PC-3 (cell line): Measurements from ENCODE around the gene DNAJC25. TPM values are rescaled to one million over a fixed set of nuclear protein-coding genes. Genes with fewer than 3 reads are reported as not detected.

ENCODE experiments used
- ATAC-seq: fragments of 200-7000 bp; cut with Tn5 transposase; 2 replicates; pipeline ENCODE4 v1.9.1; 2020; ENCODE audit warnings: mild to moderate bottlenecking, moderate library complexity
- BruUV-seq: library from RNA; stranded (reverse); fragments of 400-500 nt; replicated peaks from 2 replicates; lab custom pipeline; 2021; lab: Mats Ljungman, UMichigan
- CTCF ChIA-PET: fragments of 300-600 bp; sonication (Branson Sonifier 250); formaldehyde crosslinking; loops from one replicate; lab custom pipeline; 2022; ENCODE audit warnings: antibody characterized with exemption; lab: Charles Lee
- POLR2A ChIA-PET: fragments of 300-600 bp; sonication (Branson Sonifier 250); formaldehyde crosslinking; loops from one replicate; lab custom pipeline; 2022; ENCODE audit warnings: antibody characterized with exemption; ENCODE audit not compliant: unreplicated experiment; lab: Charles Lee
- DNase-seq: peaks from one replicate; pipeline ENCODE4 v3.0.0-alpha.2; 2015
- H2AFZ ChIP-seq: fragments of 300-600 bp; sonication (generic); 2 replicates; pipeline ENCODE4 v1.6.0; 2016; ENCODE audit warnings: antibody characterized with exemption, low read length
- H3F3A ChIP-seq: fragments of 300-600 bp; sonication (generic); one replicate; pipeline ENCODE4 v1.6.0; 2017; ENCODE audit warnings: antibody characterized with exemption, low read length, control low read depth, mild to moderate bottlenecking; ENCODE audit not compliant: unreplicated experiment
- H3K27ac ChIP-seq: fragments of 300-600 bp; sonication (generic); 2 replicates; pipeline ENCODE4 v1.5.1; 2016; ENCODE audit warnings: mild to moderate bottlenecking, low read length
- H3K27me3 ChIP-seq: fragments of 300-600 bp; sonication (generic); 2 replicates; pipeline ENCODE4 v1.6.1; 2016; ENCODE audit warnings: low read length, mixed read lengths
- H3K36me3 ChIP-seq: fragments of 300-600 bp; sonication (generic); 2 replicates; pipeline ENCODE4 v1.6.1; 2016; ENCODE audit warnings: low read depth, mixed run types, low read length, mixed read lengths
- H3K4me1 ChIP-seq: fragments of 300-600 bp; sonication (generic); 2 replicates; pipeline ENCODE4 v1.5.1; 2016; ENCODE audit warnings: low read length; ENCODE audit not compliant: insufficient read depth
- H3K4me2 ChIP-seq: fragments of 300-600 bp; sonication (generic); 2 replicates; pipeline ENCODE4 v1.6.0; 2016; ENCODE audit warnings: low read length
- H3K4me3 ChIP-seq: fragments of 300-600 bp; sonication (generic); 2 replicates; pipeline ENCODE4 v1.5.1; 2016; ENCODE audit warnings: mild to moderate bottlenecking, low read length, mixed read lengths
- H3K79me2 ChIP-seq: fragments of 300-600 bp; sonication (generic); 2 replicates; pipeline ENCODE4 v1.6.1; 2017; ENCODE audit warnings: low read length, mixed read lengths
- H3K9ac ChIP-seq: fragments of 300-600 bp; sonication (generic); 2 replicates; pipeline ENCODE4 v1.6.0; 2016; ENCODE audit warnings: mild to moderate bottlenecking, low read length
- H3K9me2 ChIP-seq: fragments of 300-600 bp; sonication (generic); replicated peaks from 2 replicates; pipeline ENCODE4 v1.6.1; 2016; ENCODE audit warnings: mixed run types, low read length, mixed read lengths
- H3K9me3 ChIP-seq: fragments of 300-600 bp; sonication (generic); 2 replicates; pipeline ENCODE4 v1.6.1; 2016; ENCODE audit warnings: low read length, mixed read lengths
- H4K20me1 ChIP-seq: fragments of 300-600 bp; sonication (generic); 2 replicates; pipeline ENCODE4 v1.6.1; 2016; ENCODE audit warnings: low read length, mixed read lengths
- CTCF ChIP-seq: fragments of 300-600 bp; sonication (generic); conservative IDR thresholded peaks from 2 replicates; pipeline ENCODE4 v1.5.1; 2017; ENCODE audit warnings: antibody characterized with exemption, low read depth, mild to moderate bottlenecking, low read length
- EZH2 ChIP-seq: fragments of 300-600 bp; sonication (generic); IDR thresholded peaks from one replicate; pipeline ENCODE4 v1.6.1; 2017; ENCODE audit warnings: antibody characterized with exemption, mild to moderate bottlenecking, low read length; ENCODE audit not compliant: unreplicated experiment
- EZH2phosphoT487 ChIP-seq: fragments of 300-600 bp; sonication (generic); IDR thresholded peaks from 2 replicates; pipeline ENCODE4 v1.6.1; 2018; ENCODE audit warnings: mild to moderate bottlenecking, antibody characterized with exemption, low read length, borderline replicate concordance
- intact Hi-C: fragments of 100-400 bp; cut with micrococcal nuclease; formaldehyde crosslinking; loops from 2 replicates; pipeline ENCODE4 v1.9.0; 2023
- total RNA-seq: library from RNA; depleted of rRNA; stranded (reverse); fragments of >200 nt; gene quantifications from 2 replicates; pipeline ENCODE4 v1.2.3, GENCODE V29; 2014

The DNAJC25 gene
- total RNA-seq, 1 experiment from 2014 or later = 5.9 TPM

GRCh38 chr9:111644195-111644772 is 13.2 kb downstream of the DNAJC25 start:
- ATAC-seq = no peak
- no peak for TF ChIP-seq EZH2
- no peak for TF ChIP-seq CTCF
- TF ChIP-seq EZH2phosphoT487 = no peak
- H3K36me3 ChIP-seq = peaks cover 16% of the 10 kb centered on the region
- DNase-seq = no peak
- H3K4me3 ChIP-seq = no peak overlapping the region
- no peaks in the 10 kb centered on the region for H3K27me3 ChIP-seq
- H3K9me3 ChIP-seq = no peaks in the 10 kb centered on the region
- H3K4me1 ChIP-seq = no peaks in the 10 kb centered on the region
- BruUV-seq = no TSS peak
- ChIA-PET POLR2A (no interaction called here), CTCF (no interaction called here)
- no peak overlapping the region for H2AFZ ChIP-seq
- no peaks in the 10 kb centered on the region for H4K20me1 ChIP-seq
- intact Hi-C loops = no loop called here
- no peaks in the 10 kb centered on the region for H3F3A ChIP-seq
- H3K79me2 ChIP-seq = peaks cover 16% of the 10 kb centered on the region
- no peak overlapping the region for H3K4me2 ChIP-seq
- no peak overlapping the region for H3K27ac ChIP-seq
- H3K9ac ChIP-seq = no peak overlapping the region
- no peaks in the 10 kb centered on the region for H3K9me2 ChIP-seq

- Histone ChIP-seq H3K79me2 (peaks cover 11% of the 10 kb centered on the region; the same call in 1 of the 2 replicates), H2AFZ (no peak overlapping the region), H3K27ac (no peak overlapping the region), H3K27me3 (no peaks in the 10 kb centered on the region), H3K4me3 (no peak overlapping the region), H3K9ac (no peak overlapping the region), H4K20me1 (no peaks in the 10 kb centered on the region), H3K4me1 (no peaks in the 10 kb centered on the region), H3K4me2 (no peak overlapping the region), H3K9me2 (no peaks in the 10 kb centered on the region), H3K36me3 (peaks cover 26% of the 10 kb centered on the region), H3F3A (no peaks in the 10 kb centered on the region), H3K9me3 (no peaks in the 10 kb centered on the region)
- BruUV-seq = no TSS peak
- ATAC-seq = no peak
- TF ChIP-seq CTCF (no peak), EZH2phosphoT487 (no peak), EZH2 (no peak)
- intact Hi-C loops = no loop called here
- ChIA-PET CTCF (interaction anchor here (0.7 kb wide), 1 partner anchor 8 kb away, joined by 5 read pairs; no protein-coding TSS in a partner anchor), POLR2A (no interaction called here)
- no peak for DNase-seq
Measured at GRCh38 chr9:111645806-111646205, 14.7 kb downstream of the DNAJC25 start.

- intact Hi-C loops = no loop called here
- TF ChIP-seq CTCF (no peak), EZH2phosphoT487 (no peak), EZH2 (no peak)
- Histone ChIP-seq H3K79me2 (peaks cover 11% of the 10 kb centered on the region; the same call in 1 of the 2 replicates), H3K4me2 (no peak overlapping the region), H3K9me2 (no peaks in the 10 kb centered on the region), H3F3A (no peaks in the 10 kb centered on the region), H3K4me3 (no peak overlapping the region), H2AFZ (no peak overlapping the region), H4K20me1 (no peaks in the 10 kb centered on the region), H3K27me3 (no peaks in the 10 kb centered on the region), H3K36me3 (peaks cover 26% of the 10 kb centered on the region), H3K9me3 (no peaks in the 10 kb centered on the region), H3K27ac (no peak overlapping the region), H3K9ac (no peak overlapping the region), H3K4me1 (no peaks in the 10 kb centered on the region)
- ChIA-PET CTCF (interaction anchor here (0.7 kb wide), 1 partner anchor 8 kb away, joined by 5 read pairs; no protein-coding TSS in a partner anchor), POLR2A (no interaction called here)
- ATAC-seq = no peak
- no TSS peak for BruUV-seq
- DNase-seq = no peak
Measured at GRCh38 chr9:111646417-111646816, 15.3 kb downstream of the DNAJC25 start.
